NB4 (cell line): ENCODE results near the gene GPR55.

ENCODE experiments used
- DNase-seq: peaks from one replicate; pipeline ENCODE4 v3.0.0; 2010; ENCODE audit warnings: low read depth
- H3K4me3 ChIP-seq: one replicate; pipeline ENCODE4 v1.5.1; 2011; ENCODE audit warnings: mild to moderate bottlenecking, low read depth, low read length, moderate library complexity
- CTCF ChIP-seq: IDR thresholded peaks from one replicate; pipeline ENCODE4 v1.5.1; 2012; ENCODE audit warnings: low read depth, low read length
- MAX ChIP-seq: IDR thresholded peaks from 2 replicates; pipeline ENCODE4 v1.6.1; 2011; ENCODE audit warnings: low read depth, low read length
- MYC ChIP-seq: IDR thresholded peaks from 2 replicates; pipeline ENCODE4 v1.6.1; 2011; ENCODE audit warnings: low read depth, low read length
- POLR2A ChIP-seq: IDR thresholded peaks from 2 replicates; pipeline ENCODE4 v1.6.1; 2011; ENCODE audit warnings: mild to moderate bottlenecking; ENCODE audit not compliant: insufficient read length; ENCODE audit errors: extremely low read depth

GPR55 gene

GRCh38 chr2:230886671-230887071 is 38.4 kb downstream of the GPR55 start:
- no peak for DNase-seq
- no peak overlapping the region for H3K4me3 ChIP-seq
- TF ChIP-seq CTCF = no peak
- no peak for TF ChIP-seq POLR2A
- no peak for TF ChIP-seq MYC
- no peak for TF ChIP-seq MAX

- TF ChIP-seq MYC = no peak
- TF ChIP-seq POLR2A = no peak
- no peak for TF ChIP-seq CTCF
- TF ChIP-seq MAX = no peak
- DNase-seq = no peak
- H3K4me3 ChIP-seq = no peak overlapping the region
These were observed 38.8 kb downstream of the GPR55 start for GRCh38 chr2:230886206-230886605.

- TF ChIP-seq POLR2A (no peak), MYC (no peak)
- DNase-seq = peak; percentile 64
- no peak overlapping the region for H3K4me3 ChIP-seq
These were observed 39.4 kb downstream of the GPR55 start for GRCh38 chr2:230885463-230886130.

GRCh38 chr2:230881840-230882239 is 43.2 kb downstream of the GPR55 start:
- H3K4me3 ChIP-seq = no peak overlapping the region
- DNase-seq = peak; percentile 61
- TF ChIP-seq CTCF (no peak), MYC (no peak), MAX (no peak)

GRCh38 chr2:230879891-230880290 is 45.2 kb downstream of the GPR55 start:
- H3K4me3 ChIP-seq = no peak overlapping the region
- DNase-seq = no peak
- no peak for TF ChIP-seq POLR2A
- TF ChIP-seq MAX = no peak
- no peak for TF ChIP-seq MYC

- no peak for TF ChIP-seq MAX
- TF ChIP-seq POLR2A = no peak
- TF ChIP-seq CTCF = no peak
- no peak for TF ChIP-seq MYC
- H3K4me3 ChIP-seq = no peak overlapping the region
- DNase-seq = no peak
These were observed 45.7 kb downstream of the GPR55 start for GRCh38 chr2:230879271-230879882.
